ENCODE data around the gene STX11. TPM values are rescaled to one million over a fixed set of nuclear protein-coding genes. Genes with fewer than 3 reads are reported as not detected.

The STX11 gene
- total and polyA plus RNA-seq, 12 donors: 0.50 to 22.2 (median 6.3) TPM

GRCh38 chr6:144193181-144193580, 42.9 kb downstream of the STX11 start:
- H3K9me3 ChIP-seq (replicated peaks in 1 of 3): no peaks in the 10 kb centered on the region
- intact Hi-C loops (cut with DNase I): no loop called here
- H3K27me3 ChIP-seq: no peaks in the 10 kb centered on the region
- no peaks in the 10 kb centered on the region for H3K36me3 ChIP-seq (replicated peaks in 1 of 2)
- H3K4me3 ChIP-seq: no peak overlapping the region
- no peak for TF ChIP-seq POLR2A (IDR thresholded peaks at IDR 0.05)
- TF ChIP-seq, protein P1, sequence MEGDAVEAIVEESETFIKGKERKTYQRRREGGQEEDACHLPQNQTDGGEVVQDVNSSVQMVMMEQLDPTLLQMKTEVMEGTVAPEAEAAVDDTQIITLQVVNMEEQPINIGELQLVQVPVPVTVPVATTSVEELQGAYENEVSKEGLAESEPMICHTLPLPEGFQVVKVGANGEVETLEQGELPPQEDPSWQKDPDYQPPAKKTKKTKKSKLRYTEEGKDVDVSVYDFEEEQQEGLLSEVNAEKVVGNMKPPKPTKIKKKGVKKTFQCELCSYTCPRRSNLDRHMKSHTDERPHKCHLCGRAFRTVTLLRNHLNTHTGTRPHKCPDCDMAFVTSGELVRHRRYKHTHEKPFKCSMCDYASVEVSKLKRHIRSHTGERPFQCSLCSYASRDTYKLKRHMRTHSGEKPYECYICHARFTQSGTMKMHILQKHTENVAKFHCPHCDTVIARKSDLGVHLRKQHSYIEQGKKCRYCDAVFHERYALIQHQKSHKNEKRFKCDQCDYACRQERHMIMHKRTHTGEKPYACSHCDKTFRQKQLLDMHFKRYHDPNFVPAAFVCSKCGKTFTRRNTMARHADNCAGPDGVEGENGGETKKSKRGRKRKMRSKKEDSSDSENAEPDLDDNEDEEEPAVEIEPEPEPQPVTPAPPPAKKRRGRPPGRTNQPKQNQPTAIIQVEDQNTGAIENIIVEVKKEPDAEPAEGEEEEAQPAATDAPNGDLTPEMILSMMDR (IDR thresholded peaks at IDR 0.05): no peak
- no peak for DNase-seq
- 85 to 91% (median 89%) methylated on average over 2 of the region's 2 CpGs for WGBS, 4 donors
- no peaks in the 10 kb centered on the region for H3K4me1 ChIP-seq (replicated peaks in 1 of 2)
- H3K27ac ChIP-seq: no peak overlapping the region

GRCh38 chr6:144194293-144194810, 44.0 kb downstream of the STX11 start:
- no peak for DNase-seq
- no peak overlapping the region for H3K4me3 ChIP-seq
- TF ChIP-seq, protein P1 (IDR thresholded peaks at IDR 0.05): no peak
- no peak for TF ChIP-seq POLR2A (IDR thresholded peaks at IDR 0.05)
- intact Hi-C loops (cut with DNase I): no loop called here
- no peaks in the 10 kb centered on the region for H3K4me1 ChIP-seq (replicated peaks in 1 of 2)
- no peaks in the 10 kb centered on the region for H3K36me3 ChIP-seq (replicated peaks in 1 of 2)
- 56 to 75% (median 58%) methylated on average over 7 of the region's 7 CpGs for WGBS, 4 donors
- no peaks in the 10 kb centered on the region for H3K9me3 ChIP-seq (replicated peaks in 1 of 3)
- no peak overlapping the region for H3K27ac ChIP-seq
- H3K27me3 ChIP-seq: no peaks in the 10 kb centered on the region

DNA sequence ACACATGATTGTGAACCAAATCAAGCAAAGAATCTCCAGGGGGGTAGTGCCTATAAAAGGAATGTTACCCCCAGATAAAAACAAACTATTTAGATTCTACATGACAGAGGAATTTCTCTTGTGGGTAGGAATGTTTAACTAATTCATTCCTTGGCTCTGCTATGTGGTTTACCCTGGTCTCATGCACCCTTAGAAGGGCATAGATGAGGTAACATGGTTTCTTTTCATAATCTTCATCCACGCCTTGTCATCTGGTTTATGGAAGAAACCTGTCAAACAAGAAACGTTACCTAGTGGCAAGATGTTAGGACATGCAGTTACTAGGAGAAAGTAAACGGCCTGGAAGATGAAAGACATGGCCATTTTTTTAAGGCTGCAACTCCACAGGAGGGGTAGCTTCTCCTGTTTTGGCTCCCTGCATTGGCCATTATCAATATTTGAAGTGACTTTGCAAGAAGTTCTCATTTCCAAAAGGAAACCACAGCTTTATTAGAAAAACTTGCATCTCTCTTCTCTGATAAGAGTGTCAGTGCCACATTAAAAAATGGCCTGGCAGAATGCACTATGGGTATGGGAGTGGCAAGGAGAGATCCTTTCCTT, 45.5 kb downstream of the STX11 start:
- H3K27me3 ChIP-seq: no peaks in the 10 kb centered on the region
- no peaks in the 10 kb centered on the region for H3K36me3 ChIP-seq (replicated peaks in 1 of 2)
- no peaks in the 10 kb centered on the region for H3K4me1 ChIP-seq (replicated peaks in 1 of 2)
- H3K27ac ChIP-seq: no peak overlapping the region
- intact Hi-C loops (cut with DNase I): no loop called here
- no peaks in the 10 kb centered on the region for H3K9me3 ChIP-seq (replicated peaks in 1 of 3)
- no peak overlapping the region for H3K4me3 ChIP-seq
- TF ChIP-seq, protein P1 (IDR thresholded peaks at IDR 0.05): no peak
- no peak for TF ChIP-seq POLR2A (IDR thresholded peaks at IDR 0.05)
- DNase-seq: no peak
- WGBS, 4 donors: 54 to 81% (median 76%) methylated on average over 3 of the region's 3 CpGs

DNA sequence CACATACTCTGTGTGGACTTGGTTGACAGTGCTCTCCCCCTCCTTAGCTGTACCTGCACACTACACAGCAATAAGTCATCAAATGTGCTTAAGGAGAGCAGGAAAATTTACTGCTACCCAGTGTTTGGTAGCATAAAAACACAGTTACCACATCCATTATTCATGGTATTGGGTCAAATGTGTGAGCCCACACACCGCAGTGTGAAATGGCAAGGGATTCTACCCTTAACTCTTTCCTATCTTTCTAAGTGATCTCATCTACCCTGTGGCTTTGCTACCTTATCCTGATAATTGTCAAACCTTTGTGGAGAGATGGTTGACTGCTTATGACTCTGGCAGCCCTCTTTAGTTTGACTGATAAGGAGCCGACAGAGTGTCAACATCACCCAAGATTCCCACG, 47.6 kb downstream of the STX11 start:
- Histone ChIP-seq H3K27me3 (no peaks in the 10 kb centered on the region), H3K4me3 (no peak overlapping the region), H3K4me1 (replicated peaks in 1 of 2) (no peaks in the 10 kb centered on the region), H3K9me3 (replicated peaks in 1 of 3) (peaks cover 0 to 11% (median 0%) of the 10 kb centered on the region in 3 donors), H3K36me3 (replicated peaks in 1 of 2) (no peaks in the 10 kb centered on the region), H3K27ac (no peak overlapping the region)
- DNase-seq: no peak
- no peak for TF ChIP-seq POLR2A (IDR thresholded peaks at IDR 0.05)
- TF ChIP-seq, protein P1 (IDR thresholded peaks at IDR 0.05): no peak
- intact Hi-C loops (cut with DNase I): no loop called here
- 68 to 90% (median 82%) methylated on average over 3 of the region's 3 CpGs for WGBS, 4 donors

Measured in adrenal gland (tissue), 12 donors.